H1 (cell line): ENCODE data around the gene SDF2L1. TPM values are rescaled to one million over a fixed set of nuclear protein-coding genes. Genes with fewer than 3 reads are reported as not detected.

Experiments used
- CTCF ChIA-PET: fragments of 300-600 bp; sonication (Branson Sonifier 250); formaldehyde crosslinking; loops from one replicate; lab custom pipeline; 2021; ENCODE audit not compliant: partially characterized antibody; lab: Charles Lee
- POLR2A ChIA-PET: fragments of 300-600 bp; sonication (Branson Sonifier 250); formaldehyde crosslinking; loops from one replicate; lab custom pipeline; 2021; ENCODE audit warnings: inconsistent platforms; ENCODE audit not compliant: partially characterized antibody; lab: Charles Lee
- DNase-seq, 2 experiments: peaks; one replicate each; pipeline versions ENCODE4 v3.0.0 to v3.0.0-alpha.2; 2010 to 2022; ENCODE audit warnings: low spot score in 2 of 2, low read depth in 1 of 2, mixed read lengths in 1 of 2
- FAIRE-seq: peaks from 2 replicates; lab custom pipeline; 2011; peaks lifted over from hg19 to GRCh38; lab: Jason Lieb, UNC
- H2AFZ ChIP-seq: 2 replicates; pipeline ENCODE4 v1.8.1; 2012; ENCODE audit warnings: low read length, inconsistent platforms
- H2AK5ac ChIP-seq: 2 replicates; pipeline ENCODE4 v1.6.1; 2013; ENCODE audit warnings: low read depth, low read length
- H2BK120ac ChIP-seq: replicated peaks from 2 replicates; pipeline ENCODE3; 2013; ENCODE audit warnings: low read depth, low read length, inconsistent platforms
- H2BK12ac ChIP-seq: 2 replicates; pipeline ENCODE4 v1.6.1; 2013; ENCODE audit warnings: low read depth, low read length
- H2BK15ac ChIP-seq: 2 replicates; pipeline ENCODE4 v1.6.1; 2013; ENCODE audit warnings: low read length
- H2BK20ac ChIP-seq: 2 replicates; pipeline ENCODE4 v1.6.1; 2013; ENCODE audit warnings: low read length
- H2BK5ac ChIP-seq: 2 replicates; pipeline ENCODE4 v1.6.1; 2013; ENCODE audit warnings: low read depth, low read length
- H3K14ac ChIP-seq: 2 replicates; pipeline ENCODE4 v1.6.1; 2013; ENCODE audit warnings: inconsistent platforms; ENCODE audit not compliant: insufficient read length
- H3K18ac ChIP-seq: 2 replicates; pipeline ENCODE4 v1.6.1; 2013; ENCODE audit warnings: low read length; ENCODE audit errors: extremely low read depth
- H3K23ac ChIP-seq: 2 replicates; pipeline ENCODE4 v1.6.1; 2013; ENCODE audit warnings: inconsistent platforms; ENCODE audit not compliant: insufficient read length
- H3K23me2 ChIP-seq: 2 replicates; pipeline ENCODE4 v1.6.1; 2013; ENCODE audit warnings: low read depth, low read length
- H3K27ac ChIP-seq: 2 replicates; pipeline ENCODE4 v1.6.1; 2011; ENCODE audit warnings: low read depth, low read length, inconsistent platforms
- H3K27me3 ChIP-seq, 4 experiments: replicated peaks in 1 of 4; 1 replicate in 1 of 4; 2 replicates in 3 of 4; pipeline versions ENCODE4 v1.6.1 to v1.8.1; 2011 to 2013; ENCODE audit warnings: low read length in 3 of 4, mild to moderate bottlenecking in 3 of 4, inconsistent platforms in 2 of 4, mixed read lengths in 2 of 4, moderate library complexity in 1 of 4; ENCODE audit not compliant: control insufficient read depth in 3 of 4, insufficient read depth in 3 of 4; ENCODE audit errors: extremely low read depth in 1 of 4
- H3K36me3 ChIP-seq, 4 experiments: 2 replicates each; pipeline versions ENCODE4 v1.6.1 to v1.8.1; 2011 to 2013; ENCODE audit warnings: mild to moderate bottlenecking in 4 of 4, low read length in 3 of 4, moderate library complexity in 2 of 4, control low read depth in 1 of 4, inconsistent platforms in 1 of 4; ENCODE audit not compliant: insufficient read depth in 4 of 4, control insufficient read depth in 2 of 4
- H3K4ac ChIP-seq: replicated peaks from 2 replicates; pipeline ENCODE3; 2013; ENCODE audit warnings: low read length, low read depth, mixed read lengths, inconsistent platforms; ENCODE audit not compliant: insufficient read length
- H3K4me1 ChIP-seq, 4 experiments: replicated peaks in 1 of 4; 1 replicate in 1 of 4; 2 replicates in 3 of 4; pipeline versions ENCODE4 v1.6.1 to v1.8.1; 2011 to 2013; ENCODE audit warnings: low read length in 3 of 4, inconsistent platforms in 2 of 4, mixed read lengths in 1 of 4; ENCODE audit not compliant: insufficient read depth in 4 of 4, control insufficient read depth in 3 of 4
- H3K4me2 ChIP-seq, 2 experiments: 2 replicates each; pipeline versions ENCODE4 v1.6.1 to v1.8.1; 2011 to 2013; ENCODE audit warnings: low read depth in 2 of 2, low read length in 2 of 2, control low read depth in 1 of 2, inconsistent platforms in 1 of 2, mild to moderate bottlenecking in 1 of 2; ENCODE audit not compliant: insufficient read depth in 1 of 2
- H3K4me3 ChIP-seq, 4 experiments: fragments of 200-600, 300-600 bp in 1 of 4; sonication (generic), shearing (Covaris generic), sonication (Bioruptor Twin) in 1 of 4; 2 replicates each; pipeline versions ENCODE4 v1.5.1 to v1.8.1; 2011 to 2016; ENCODE audit warnings: low read length in 4 of 4, low read depth in 3 of 4, control low read depth in 2 of 4, inconsistent platforms in 2 of 4, mild to moderate bottlenecking in 2 of 4, mixed read lengths in 1 of 4, moderate library complexity in 1 of 4; ENCODE audit not compliant: insufficient read depth in 2 of 4; ENCODE audit errors: extremely low read depth in 1 of 4
- H3K56ac ChIP-seq: replicated peaks from 2 replicates; pipeline ENCODE3; 2013; ENCODE audit warnings: low read depth, mild to moderate bottlenecking, mixed read lengths, low read length, inconsistent platforms; ENCODE audit not compliant: insufficient read length
- H3K79me1 ChIP-seq: 2 replicates; pipeline ENCODE4 v1.6.1; 2013; ENCODE audit warnings: low read depth, low read length, control low read depth
- H3K79me2 ChIP-seq, 2 experiments: 2 replicates each; pipeline versions ENCODE4 v1.6.1 to v1.8.1; 2012 to 2013; ENCODE audit warnings: low read length in 2 of 2, mild to moderate bottlenecking in 2 of 2, inconsistent platforms in 1 of 2; ENCODE audit not compliant: insufficient read depth in 2 of 2, control insufficient read depth in 1 of 2
- H3K9ac ChIP-seq, 4 experiments: replicated peaks in 1 of 4; 1 replicate in 1 of 4; 2 replicates in 3 of 4; pipeline versions ENCODE4 v1.6.1 to v1.8.1; 2011 to 2013; ENCODE audit warnings: low read depth in 3 of 4, low read length in 3 of 4, control low read depth in 2 of 4, mild to moderate bottlenecking in 2 of 4, moderate library complexity in 2 of 4, inconsistent platforms in 1 of 4; ENCODE audit errors: extremely low read depth in 1 of 4
- H3K9me3 ChIP-seq, 2 experiments: 2 replicates each; pipeline versions ENCODE4 v1.6.1 to v1.8.1; 2012 to 2013; ENCODE audit warnings: mild to moderate bottlenecking in 2 of 2, moderate library complexity in 2 of 2, control low read depth in 1 of 2, inconsistent platforms in 1 of 2, low read depth in 1 of 2, low read length in 1 of 2, mixed read lengths in 1 of 2; ENCODE audit not compliant: insufficient read depth in 2 of 2
- H4K20me1 ChIP-seq, 2 experiments: replicated peaks in 1 of 2; 2 replicates each; pipeline versions ENCODE3 to v1.8.1; 2011 to 2013; ENCODE audit warnings: inconsistent platforms in 2 of 2, low read length in 2 of 2, mild to moderate bottlenecking in 1 of 2; ENCODE audit not compliant: insufficient read depth in 2 of 2, control insufficient read depth in 1 of 2
- H4K5ac ChIP-seq: 2 replicates; pipeline ENCODE4 v1.6.1; 2013; ENCODE audit warnings: low read length, low read depth, mixed read lengths, inconsistent platforms; ENCODE audit not compliant: insufficient read length
- H4K8ac ChIP-seq: 2 replicates; pipeline ENCODE4 v1.8.0; 2013; ENCODE audit warnings: mild to moderate bottlenecking, moderate library complexity, low read length, inconsistent platforms; ENCODE audit not compliant: insufficient read depth; ENCODE audit errors: extremely low read depth
- H4K91ac ChIP-seq: replicated peaks from 2 replicates; pipeline ENCODE3; 2013; ENCODE audit warnings: low read length, mixed read lengths, inconsistent platforms; ENCODE audit not compliant: insufficient read length
- whole genome bisulfite sequencing, 2 experiments: shearing (Covaris generic) in 1 of 2; methylation state at CpG; one replicate each; pipeline versions ENCODE4 v1.1.6 to v1.1.7; 2013 to 2015; ENCODE audit warnings: low lambda C conversion rate in 2 of 2, mixed read lengths in 2 of 2, inconsistent platforms in 1 of 2, low coverage in 1 of 2, missing lambda C conversion rate in 1 of 2; ENCODE audit not compliant: insufficient replicate concordance in 2 of 2, insufficient coverage in 1 of 2, insufficient read length in 1 of 2; ENCODE audit errors: extremely low coverage in 1 of 2, missing lambda C conversion rate in 1 of 2; 5-methylcytosine and 5-hydroxymethylcytosine counted together
- polyA plus RNA-seq, 7 experiments: library from polyadenylated mRNA; depleted of rRNA in 3 of 7; stranded (reverse) in 5 of 7; unstranded in 2 of 7; fragments of >200 nt in 5 of 7; fragments of 200-250 nt in 2 of 7; gene quantifications; 1 replicate in 5 of 7; 2 replicates in 1 of 7; 4 replicates in 1 of 7; pipeline versions ENCODE4 v1.2.1 to v1.2.3, GENCODE V29; 2011 to 2013; ENCODE audit warnings: missing spikeins in 2 of 7, mixed read lengths in 2 of 7
- total RNA-seq: library from RNA; stranded (reverse); fragmentation: NEBNext Ultra II Directional; extraction: Animal tissue kit (Norgen Biotek cat#: 25700); gene quantifications from 2 replicates; pipeline ENCODE4 v1.2.1, GENCODE V29; 2021

The SDF2L1 gene
- total and polyA plus RNA-seq, 2 of the 8 experiments (the other 6 are each of a cell fraction or from before 2014, with no cell fraction given), result 51.1 to 59.6 TPM

DNA sequence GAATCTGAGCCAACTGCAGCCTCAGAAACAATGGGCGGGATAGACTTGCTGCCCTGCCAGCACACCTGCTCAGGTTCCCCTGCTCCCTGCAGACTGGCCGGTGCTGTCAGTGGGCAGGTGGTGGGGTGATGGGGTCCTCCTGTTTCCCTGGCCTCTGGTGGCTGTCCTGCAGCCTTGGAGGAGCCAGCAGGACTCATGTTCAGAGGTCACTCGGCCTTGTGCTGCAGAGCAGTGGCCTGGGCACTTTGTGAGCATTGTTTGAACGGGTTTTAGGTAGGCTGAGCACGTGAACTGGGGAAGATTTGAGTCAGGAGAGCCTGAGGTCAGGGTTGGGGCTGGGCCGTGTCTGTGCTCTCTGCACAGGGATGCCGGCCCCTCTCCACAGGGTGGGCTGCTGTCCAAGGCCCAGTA lies 41.3 kb downstream of the SDF2L1 start:
- H2BK15ac ChIP-seq, result no peak overlapping the region
- H2AK5ac ChIP-seq, result no peak overlapping the region
- H3K4me3 ChIP-seq, result no peak overlapping the region
- H2BK5ac ChIP-seq, result no peak overlapping the region
- peaks cover 0 to 2% (median 0%) of the 10 kb centered on the region in 4 experiments; a peak in 4 of 8 replicates for H3K36me3 ChIP-seq
- H3K14ac ChIP-seq, result no peak overlapping the region
- POLR2A ChIA-PET, result no interaction called here
- H2AFZ ChIP-seq, result no peak overlapping the region
- H2BK20ac ChIP-seq, result no peak overlapping the region
- H3K4me2 ChIP-seq, result no peak overlapping the region
- no peak for DNase-seq
- H3K9me3 ChIP-seq, result no peaks in the 10 kb centered on the region
- H2BK12ac ChIP-seq, result no peak overlapping the region
- no peak overlapping the region for H3K9ac ChIP-seq
- H3K79me2 ChIP-seq, result no peaks in the 10 kb centered on the region
- H3K23ac ChIP-seq, result no peak overlapping the region
- H3K56ac ChIP-seq, result no peak overlapping the region
- no peak for FAIRE-seq
- H4K8ac ChIP-seq, result no peak overlapping the region
- no peaks in the 10 kb centered on the region for H3K27me3 ChIP-seq
- H3K18ac ChIP-seq, result no peak overlapping the region
- H4K91ac ChIP-seq, result no peak overlapping the region
- H3K4me1 ChIP-seq, result no peaks in the 10 kb centered on the region
- H3K27ac ChIP-seq, result no peak overlapping the region
- H3K4ac ChIP-seq, result no peak overlapping the region
- no peaks in the 10 kb centered on the region for H3K79me1 ChIP-seq
- 93% methylated on average over 7 of the region's 7 CpGs; no CpG with 5 or more reads in 1 of the 2 experiments for WGBS, 2 experiments
- CTCF ChIA-PET, result interaction anchor here (1.5 to 1.9 kb wide), 2 partner anchors 17 to 264 kb away, joined by 4 read pairs; no protein-coding TSS in a partner anchor
- H4K5ac ChIP-seq, result no peak overlapping the region
- H2BK120ac ChIP-seq, result no peak overlapping the region
- no peaks in the 10 kb centered on the region for H3K23me2 ChIP-seq
- H4K20me1 ChIP-seq, result peaks cover 2 to 9% of the 10 kb centered on the region in 2 experiments
